ENCODE data around the gene PLA2R1.

The PLA2R1 gene

DNA sequence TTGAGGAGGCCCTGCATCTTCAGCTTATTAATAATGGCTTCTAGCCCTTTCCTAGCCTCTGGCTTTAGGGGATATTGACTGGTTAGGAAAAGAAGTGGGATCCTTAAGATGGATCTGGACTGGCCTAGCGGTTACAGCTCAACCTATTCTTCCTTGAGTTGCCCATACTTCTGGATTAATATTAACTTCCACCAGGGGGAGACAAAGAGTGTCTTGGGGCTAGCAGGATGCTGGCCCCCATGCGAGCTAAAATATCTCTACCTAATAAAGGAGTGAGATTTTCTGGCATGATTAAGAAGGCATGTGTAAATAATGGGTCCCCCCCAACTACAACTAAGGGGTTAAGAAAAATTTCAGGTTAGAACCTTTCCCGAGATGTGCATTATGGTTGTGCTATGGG is 23.2 kb upstream of the PLA2R1 start:
- no peak overlapping the region for H3K4me3 ChIP-seq (ENCODE audit: control insufficient read depth, low read depth, low read length)
- peak; percentile 6 for TF ChIP-seq CTCF (conservative IDR thresholded peaks at IDR 0.05; ENCODE audit: control insufficient read depth, insufficient read depth, low read depth, low read length)
- no peak for DNase-seq (ENCODE audit: low read depth)

DNA sequence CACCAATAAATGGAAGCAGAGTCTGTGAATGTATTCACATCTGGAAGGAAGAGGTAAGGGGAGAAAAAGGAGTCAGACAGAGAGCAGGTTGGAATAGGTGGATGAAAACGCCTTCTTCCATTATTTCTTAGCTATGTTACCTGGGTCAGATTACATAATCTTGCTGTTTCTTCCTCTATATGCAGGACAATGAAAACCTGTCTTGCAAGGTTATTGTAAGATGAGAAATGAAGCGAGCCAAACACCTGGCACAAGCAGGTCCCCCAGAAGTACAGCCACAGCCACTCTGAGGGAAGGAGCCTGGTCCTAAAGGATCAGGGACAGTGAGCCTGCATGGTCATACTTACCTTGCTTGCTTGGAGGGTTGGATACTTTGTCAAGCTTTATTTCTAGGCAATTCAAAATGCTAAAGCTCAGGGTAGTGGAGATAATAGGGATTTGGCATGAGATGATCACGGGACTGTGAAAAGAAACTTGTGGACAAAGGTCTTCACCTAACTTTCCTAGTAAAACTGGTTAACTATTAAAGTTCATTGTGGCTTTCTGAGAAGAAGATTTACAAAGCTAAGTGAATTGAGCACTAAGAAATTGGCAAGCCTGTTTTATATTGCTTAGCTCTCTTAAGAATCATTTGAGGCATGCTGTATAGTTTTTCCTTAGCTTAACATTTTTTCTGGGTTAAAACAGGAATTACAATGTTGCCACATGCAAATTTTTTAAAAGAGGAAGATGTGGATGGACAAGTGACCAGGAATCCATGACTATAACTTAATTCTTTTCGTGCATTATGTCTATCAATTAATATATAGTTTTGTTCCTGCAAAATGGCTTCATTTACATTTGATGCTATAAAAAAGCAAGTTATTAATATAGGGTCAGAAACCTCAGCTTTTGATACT is 15.7 kb upstream of the PLA2R1 start:
- no peak for DNase-seq (ENCODE audit: low read depth)
- no peak overlapping the region for H3K4me3 ChIP-seq (ENCODE audit: control insufficient read depth, low read depth, low read length)
- no peak for TF ChIP-seq CTCF (conservative IDR thresholded peaks at IDR 0.05; ENCODE audit: control insufficient read depth, insufficient read depth, low read depth, low read length)

- no peak for TF ChIP-seq CTCF (conservative IDR thresholded peaks at IDR 0.05; ENCODE audit: control insufficient read depth, insufficient read depth, low read depth, low read length)
- no peak overlapping the region for H3K4me3 ChIP-seq (ENCODE audit: control insufficient read depth, low read depth, low read length)
Measured at GRCh38 chr2:160076914-160077313, 14.5 kb upstream of the PLA2R1 start.

GRCh38 chr2:160076241-160076640 is 13.8 kb upstream of the PLA2R1 start:
- TF ChIP-seq CTCF (conservative IDR thresholded peaks at IDR 0.05; ENCODE audit: control insufficient read depth, insufficient read depth, low read depth, low read length) = no peak
- DNase-seq (ENCODE audit: low read depth) = no peak
- no peak overlapping the region for H3K4me3 ChIP-seq (ENCODE audit: control insufficient read depth, low read depth, low read length)

More at GRCh38 chr2:160076914-160077313, 14.5 kb upstream of the PLA2R1 start:
- no peak for DNase-seq (ENCODE audit: low read depth)

DNA sequence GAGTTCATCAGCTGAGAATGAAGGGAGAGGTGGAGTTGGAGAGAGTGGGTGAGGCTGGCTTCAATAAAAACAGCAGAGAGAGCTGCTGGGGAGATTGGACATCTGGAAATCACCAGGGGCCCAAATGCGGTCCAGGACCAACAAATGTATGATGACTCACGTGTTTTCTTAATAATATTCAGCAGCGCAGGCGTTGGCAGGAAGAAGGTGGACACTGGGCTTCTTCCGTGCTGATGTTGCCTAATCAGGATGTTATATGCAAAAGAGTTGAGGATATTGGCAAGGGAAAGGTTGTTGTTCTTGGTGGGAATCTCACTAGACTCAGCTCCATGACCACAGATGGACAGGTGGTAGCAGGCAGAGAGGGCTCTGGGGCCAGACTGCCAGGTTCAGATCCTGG is 12.8 kb upstream of the PLA2R1 start:
- DNase-seq (ENCODE audit: low read depth) = peak; percentile 98
- TF ChIP-seq CTCF (conservative IDR thresholded peaks at IDR 0.05; ENCODE audit: control insufficient read depth, insufficient read depth, low read depth, low read length) = no peak
- no peak overlapping the region for H3K4me3 ChIP-seq (ENCODE audit: control insufficient read depth, low read depth, low read length)

- H3K4me3 ChIP-seq (ENCODE audit: control insufficient read depth, low read depth, low read length) = no peak overlapping the region
- no peak for TF ChIP-seq CTCF (conservative IDR thresholded peaks at IDR 0.05; ENCODE audit: control insufficient read depth, insufficient read depth, low read depth, low read length)
- DNase-seq (ENCODE audit: low read depth) = peak; percentile 28
Measured at GRCh38 chr2:160073284-160073888, 11.0 kb upstream of the PLA2R1 start.

All from fibroblast of mammary gland (primary cell).